ENCODE data around the gene MTMR6. TPM values are rescaled to one million over a fixed set of nuclear protein-coding genes. Genes with fewer than 3 reads are reported as not detected.

MTMR6 gene
- polyA plus RNA-seq (40.8 and 45.4 TPM in 2 replicates), polyA minus RNA-seq (59.6 and 62.9 TPM in 2 replicates)

DNA sequence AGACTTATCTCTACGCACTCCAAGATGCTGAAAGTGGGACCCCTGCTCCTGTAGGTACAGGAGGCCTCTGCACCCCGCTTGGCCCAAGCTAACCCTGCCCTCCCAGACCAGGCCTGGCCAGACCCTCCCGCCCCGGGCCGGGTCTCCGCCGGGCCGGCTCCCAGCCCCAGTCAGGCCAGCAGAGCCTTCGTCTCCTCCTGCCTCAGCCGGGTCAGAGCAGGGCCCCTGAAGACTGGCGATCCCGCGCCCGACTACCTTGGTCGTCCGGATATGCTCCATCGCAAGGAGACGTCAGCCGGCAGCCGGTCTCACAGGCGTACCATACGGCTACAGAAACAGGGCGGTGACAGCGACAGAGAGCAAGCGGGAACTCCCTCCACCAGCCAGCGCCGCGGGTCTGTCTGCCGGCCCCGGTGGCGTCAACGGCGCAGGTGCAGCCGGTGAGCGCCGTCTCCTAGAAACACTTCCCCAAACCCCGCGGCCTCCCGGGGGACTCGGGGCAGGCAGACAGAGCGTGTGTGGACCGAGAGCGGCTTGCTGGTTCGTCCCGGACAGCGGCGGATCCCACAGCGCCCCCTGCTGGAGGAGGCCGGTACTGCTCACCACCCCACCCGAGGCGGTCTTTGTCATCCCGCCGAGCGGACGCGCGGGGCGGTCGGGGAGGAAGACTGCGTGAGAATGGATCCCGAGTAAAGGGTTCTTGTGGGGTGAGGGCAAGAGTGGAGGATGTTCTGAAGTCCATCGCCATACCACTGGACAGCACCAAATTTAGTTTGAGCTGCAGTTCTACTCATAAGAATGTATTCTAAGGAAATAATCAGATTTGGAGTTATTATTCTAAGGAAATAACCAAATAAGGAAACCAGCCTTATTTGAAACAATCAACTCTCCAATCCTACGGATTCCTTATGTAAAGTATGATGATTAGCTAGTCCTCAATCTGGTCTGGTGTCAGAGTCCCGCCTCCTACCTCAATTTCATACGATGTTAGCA is at the start of gene MTMR6:
Gene MTMR6 (minus strand): TSS at position 520 of the 993 bp plus-strand sequence. CDS start 241 bp downstream, at position 279.
- TF ChIP-seq POLR2AphosphoS5 (IDR thresholded peaks at IDR 0.05) (peak; percentile 88), RAD21 (conservative IDR thresholded peaks at IDR 0.05) (peak; percentile 76), CTCF (IDR thresholded peaks at IDR 0.05; ENCODE audit: poor library complexity, severe bottlenecking) (peak; percentile 99), REST (IDR thresholded peaks at IDR 0.05; ENCODE audit: borderline replicate concordance) (peak; percentile 87), MXI1 (conservative IDR thresholded peaks at IDR 0.05; ENCODE audit: poor library complexity, severe bottlenecking) (peak; percentile 81), SMC3 (conservative IDR thresholded peaks at IDR 0.05; ENCODE audit: poor library complexity) (peak; percentile 79), EP300 (conservative IDR thresholded peaks at IDR 0.05; ENCODE audit: poor library complexity, severe bottlenecking) (peak; percentile 69), EZH2 (IDR thresholded peaks at IDR 0.05; ENCODE audit: borderline replicate concordance, insufficient read depth, low read length, poor library complexity, severe bottlenecking) (no peak), TAF1 (IDR thresholded peaks at IDR 0.05; ENCODE audit: low read depth) (peak; percentile 87)
- Histone ChIP-seq H3K36me3 (ENCODE audit: insufficient read depth, low read length) (no peaks in the 10 kb centered on the region), H3K79me2 (replicated peaks; ENCODE audit: insufficient read depth, low read length) (peaks cover 37% of the 10 kb centered on the region), H3K9me2 (ENCODE audit: insufficient read depth, low read length) (no peaks in the 10 kb centered on the region), H3K27ac (ENCODE audit: low read length) (peak within 1 kb of the TSS; percentile 85), H3K4me3 (ENCODE audit: low read length) (peak within 1 kb of the TSS; percentile 77), H3K9me3 (ENCODE audit: low read length) (no peaks in the 10 kb centered on the region), H4K20me1 (ENCODE audit: insufficient read depth) (no peaks in the 10 kb centered on the region), H3K9ac (ENCODE audit: low read length) (peak within 1 kb of the TSS; percentile 91), H3F3A (ENCODE audit: insufficient read depth, low read length, poor library complexity, severe bottlenecking) (no peaks in the 10 kb centered on the region), H2AFZ (ENCODE audit: low read depth, low read length) (peak within 1 kb of the TSS; percentile 71), H3K4me2 (ENCODE audit: low read length) (peak within 1 kb of the TSS; percentile 68), H3K27me3 (ENCODE audit: insufficient read depth, low read depth, low read length) (no peaks in the 10 kb centered on the region)

- peaks cover 10% of the 10 kb centered on the region for H3K36me3 ChIP-seq (ENCODE audit: insufficient read depth, low read length)
- no peak overlapping the region for H3K4me2 ChIP-seq (ENCODE audit: low read length)
- no peaks in the 10 kb centered on the region for H3F3A ChIP-seq (ENCODE audit: insufficient read depth, low read length, poor library complexity, severe bottlenecking)
- H3K27me3 ChIP-seq (ENCODE audit: insufficient read depth, low read depth, low read length), result no peaks in the 10 kb centered on the region
- H2AFZ ChIP-seq (ENCODE audit: low read depth, low read length), result no peak overlapping the region
- no peaks in the 10 kb centered on the region for H4K20me1 ChIP-seq (ENCODE audit: insufficient read depth)
- no peak overlapping the region for H3K4me3 ChIP-seq (ENCODE audit: low read length)
- TF ChIP-seq TAF1 (IDR thresholded peaks at IDR 0.05; ENCODE audit: low read depth), result no peak
- no peak for TF ChIP-seq RAD21 (conservative IDR thresholded peaks at IDR 0.05)
- TF ChIP-seq SMC3 (conservative IDR thresholded peaks at IDR 0.05; ENCODE audit: poor library complexity), result no peak
- no peaks in the 10 kb centered on the region for H3K9me2 ChIP-seq (ENCODE audit: insufficient read depth, low read length)
- no peak overlapping the region for H3K27ac ChIP-seq (ENCODE audit: low read length)
- peaks cover 6% of the 10 kb centered on the region for H3K79me2 ChIP-seq (replicated peaks; ENCODE audit: insufficient read depth, low read length)
- H3K9me3 ChIP-seq (ENCODE audit: low read length), result no peaks in the 10 kb centered on the region
- H3K9ac ChIP-seq (ENCODE audit: low read length), result no peak overlapping the region
These were observed 48.6 kb upstream of the MTMR6 start for GRCh38 chr13:25335856-25336255.
